ENCODE data around the gene PRKAB2. TPM values are rescaled to one million over a fixed set of nuclear protein-coding genes. Genes with fewer than 3 reads are reported as not detected.

Gene PRKAB2
- polyA plus RNA-seq (2013) = 19.9 TPM

DNA sequence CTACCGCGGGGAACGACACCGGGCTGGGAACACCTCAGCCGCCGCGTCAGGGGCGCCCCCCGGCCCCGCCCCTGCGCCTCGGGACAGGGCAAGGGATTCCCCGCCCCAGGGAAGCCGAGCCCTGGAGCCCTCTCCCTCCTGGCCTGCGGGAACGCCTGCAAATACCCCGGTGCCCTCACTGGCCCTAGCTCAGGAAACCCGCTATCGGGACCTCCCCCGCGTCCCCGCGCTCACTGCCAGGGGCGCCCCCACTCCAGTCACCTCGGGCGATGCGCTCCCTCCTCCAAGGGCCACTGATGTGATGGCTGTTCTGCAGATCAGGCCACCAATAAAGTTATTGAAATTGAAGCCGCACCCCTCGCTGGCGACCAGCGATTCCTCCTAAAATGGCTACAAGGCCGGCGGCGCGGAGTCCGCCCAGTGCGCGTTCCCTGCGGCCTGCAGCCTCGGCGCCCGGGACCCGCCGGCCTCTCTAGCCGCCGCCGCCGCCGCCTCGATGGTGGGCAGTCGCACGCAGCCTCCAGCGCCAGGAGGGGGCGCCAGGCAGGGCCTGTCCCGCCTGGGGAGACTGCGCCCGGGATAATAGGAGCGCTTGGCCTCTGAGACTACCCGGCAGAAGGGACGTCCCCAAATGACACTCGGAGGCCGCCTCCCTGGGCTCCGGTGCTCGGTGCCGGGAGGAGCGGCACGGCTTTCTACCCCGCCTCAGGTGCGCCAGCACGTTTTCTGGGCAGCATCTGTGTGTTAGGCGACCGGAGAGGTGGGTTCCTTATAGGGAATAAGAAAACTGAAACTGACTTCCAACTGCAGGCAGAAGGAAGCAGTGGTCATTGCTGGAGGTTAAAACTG, at the start of gene PRKAB2:
Gene PRKAB2 (minus strand): TSS at position 303 of the 849 bp plus-strand sequence. CDS start 326 bp downstream, outside the sequence.
- Histone ChIP-seq H3K4me1 (ENCODE audit: control extremely low read depth in 1 of 4, control insufficient read depth in 4 of 4, insufficient read depth in 4 of 4, low read length in 3 of 4) (peaks cover 7 to 34% (median 22%) of the 10 kb centered on the region in 4 experiments), H3K9me3 (ENCODE audit: control extremely low read depth in 1 of 5, control insufficient read depth in 4 of 5, insufficient read depth in 2 of 5, low read depth in 1 of 5, low read length in 4 of 5) (no peaks in the 10 kb centered on the region), H3K4me3 (ENCODE audit: control insufficient read depth in 1 of 7, extremely low read depth in 1 of 7, insufficient read depth in 4 of 7, low read depth in 2 of 7, low read length in 6 of 7) (peak within 1 kb of the TSS; percentile 95 to 99 (median 97)), H3K36me3 (ENCODE audit: control insufficient read depth in 4 of 4, insufficient read depth in 4 of 4, low read length in 3 of 4) (peaks cover 0 to 3% (median 3%) of the 10 kb centered on the region in 4 experiments), H3K27ac (ENCODE audit: insufficient read depth in 1 of 2, low read depth in 1 of 2, low read length in 2 of 2, poor library complexity in 1 of 2, severe bottlenecking in 2 of 2) (peak within 1 kb of the TSS; percentile 65 to 92), H3K27me3 (replicated peaks in 2 of 5; ENCODE audit: control insufficient read depth in 4 of 5, insufficient read depth in 5 of 5, low read length in 4 of 5) (no peaks in the 10 kb centered on the region)
- 0% methylated on average over 68 of the region's 72 CpGs for WGBS (ENCODE audit: insufficient coverage)
- ChIA-PET CTCF (interaction anchor here (0.7 to 3.1 kb wide), 15 partner anchors 9 to 101 kb away, joined by 3 to 11 read pairs (median 4); partner anchors contain the start of genes CHD1L and FMO5), POLR2A (interaction anchor here (0.5 to 1.3 kb wide), 3 partner anchors 51 to 88 kb away, joined by 3 to 4 read pairs (median 3); partner anchors contain the start of gene CHD1L)
- DNase-seq = peak; percentile 98 to 99 (median 99)

- Histone ChIP-seq H3K36me3 (ENCODE audit: control insufficient read depth in 4 of 4, insufficient read depth in 4 of 4, low read length in 3 of 4) (no peaks in the 10 kb centered on the region), H3K4me1 (ENCODE audit: control extremely low read depth in 1 of 4, control insufficient read depth in 4 of 4, insufficient read depth in 4 of 4, low read length in 3 of 4) (peaks cover 0 to 13% (median 9%) of the 10 kb centered on the region in 4 experiments), H3K27me3 (replicated peaks in 2 of 5; ENCODE audit: control insufficient read depth in 4 of 5, insufficient read depth in 5 of 5, low read length in 4 of 5) (no peaks in the 10 kb centered on the region), H3K4me3 (ENCODE audit: control insufficient read depth in 1 of 7, extremely low read depth in 1 of 7, insufficient read depth in 4 of 7, low read depth in 2 of 7, low read length in 6 of 7) (no peak overlapping the region), H3K9me3 (ENCODE audit: control extremely low read depth in 1 of 5, control insufficient read depth in 4 of 5, insufficient read depth in 2 of 5, low read depth in 1 of 5, low read length in 4 of 5) (no peaks in the 10 kb centered on the region), H3K27ac (ENCODE audit: insufficient read depth in 1 of 2, low read depth in 1 of 2, low read length in 2 of 2, poor library complexity in 1 of 2, severe bottlenecking in 2 of 2) (no peak overlapping the region)
- DNase-seq = no peak
- CTCF ChIA-PET = no interaction called here
- POLR2A ChIA-PET = no interaction called here
- 100% methylated on average over 2 of the region's 3 CpGs for WGBS (ENCODE audit: insufficient coverage)
Measured at GRCh38 chr1:147218606-147219005, 46.3 kb upstream of the PRKAB2 start.

- H3K9me3 ChIP-seq (ENCODE audit: control extremely low read depth in 1 of 5, control insufficient read depth in 4 of 5, insufficient read depth in 2 of 5, low read depth in 1 of 5, low read length in 4 of 5) = no peaks in the 10 kb centered on the region
- no peak for DNase-seq
- POLR2A ChIA-PET = no interaction called here
- no peaks in the 10 kb centered on the region for H3K27me3 ChIP-seq (replicated peaks in 2 of 5; ENCODE audit: control insufficient read depth in 4 of 5, insufficient read depth in 5 of 5, low read length in 4 of 5)
- CTCF ChIA-PET = interaction anchor here (1.0 kb wide), 2 partner anchors 21 to 30 kb away, joined by 3 to 4 read pairs; no protein-coding TSS in a partner anchor
- H3K4me1 ChIP-seq (ENCODE audit: control extremely low read depth in 1 of 4, control insufficient read depth in 4 of 4, insufficient read depth in 4 of 4, low read length in 3 of 4) = peaks cover 0 to 13% (median 8%) of the 10 kb centered on the region in 4 experiments
- no CpG with 5 or more reads among the region's 7 CpGs for WGBS (ENCODE audit: insufficient coverage)
- no peak overlapping the region for H3K27ac ChIP-seq (ENCODE audit: insufficient read depth in 1 of 2, low read depth in 1 of 2, low read length in 2 of 2, poor library complexity in 1 of 2, severe bottlenecking in 2 of 2)
- H3K36me3 ChIP-seq (ENCODE audit: control insufficient read depth in 4 of 4, insufficient read depth in 4 of 4, low read length in 3 of 4) = peaks cover 0 to under 1% (median under 1%) of the 10 kb centered on the region in 4 experiments
- no peak overlapping the region for H3K4me3 ChIP-seq (ENCODE audit: control insufficient read depth in 1 of 7, extremely low read depth in 1 of 7, insufficient read depth in 4 of 7, low read depth in 2 of 7, low read length in 6 of 7)
Measured at GRCh38 chr1:147217141-147217540, 44.9 kb upstream of the PRKAB2 start.

DNA sequence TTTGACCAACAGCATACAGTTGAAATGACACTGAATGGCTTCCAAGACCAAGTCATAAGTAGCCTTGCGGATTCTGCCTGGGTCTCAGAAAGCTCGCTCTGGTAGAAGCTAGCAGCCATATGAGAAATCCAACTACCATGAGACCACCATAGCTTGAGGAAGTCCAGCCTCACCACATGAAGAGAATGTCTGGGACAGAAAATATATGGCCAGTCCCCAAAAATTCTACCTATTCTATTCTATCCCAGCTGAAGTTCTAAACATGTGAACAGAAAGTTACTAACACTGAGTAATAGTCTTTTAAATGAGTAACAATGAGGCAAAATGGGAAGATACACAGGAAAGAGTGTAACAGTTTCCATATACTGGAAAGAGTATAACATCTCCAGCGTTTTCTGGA, 43.9 kb upstream of the PRKAB2 start:
- Histone ChIP-seq H3K4me3 (ENCODE audit: control insufficient read depth in 1 of 7, extremely low read depth in 1 of 7, insufficient read depth in 4 of 7, low read depth in 2 of 7, low read length in 6 of 7) (no peak overlapping the region), H3K9me3 (ENCODE audit: control extremely low read depth in 1 of 5, control insufficient read depth in 4 of 5, insufficient read depth in 2 of 5, low read depth in 1 of 5, low read length in 4 of 5) (no peaks in the 10 kb centered on the region), H3K36me3 (ENCODE audit: control insufficient read depth in 4 of 4, insufficient read depth in 4 of 4, low read length in 3 of 4) (peaks cover 0 to 6% (median 1%) of the 10 kb centered on the region in 4 experiments), H3K4me1 (ENCODE audit: control extremely low read depth in 1 of 4, control insufficient read depth in 4 of 4, insufficient read depth in 4 of 4, low read length in 3 of 4) (peaks cover 0 to 13% (median 8%) of the 10 kb centered on the region in 4 experiments), H3K27me3 (replicated peaks in 2 of 5; ENCODE audit: control insufficient read depth in 4 of 5, insufficient read depth in 5 of 5, low read length in 4 of 5) (no peaks in the 10 kb centered on the region), H3K27ac (ENCODE audit: insufficient read depth in 1 of 2, low read depth in 1 of 2, low read length in 2 of 2, poor library complexity in 1 of 2, severe bottlenecking in 2 of 2) (no peak overlapping the region)
- CTCF ChIA-PET = interaction anchor here (1.0 kb wide), 1 partner anchor 20 kb away, joined by 4 read pairs; no protein-coding TSS in a partner anchor
- WGBS (ENCODE audit: insufficient coverage) = 100% methylated on average over 2 of the region's 3 CpGs
- POLR2A ChIA-PET = no interaction called here
- no peak for DNase-seq

DNA sequence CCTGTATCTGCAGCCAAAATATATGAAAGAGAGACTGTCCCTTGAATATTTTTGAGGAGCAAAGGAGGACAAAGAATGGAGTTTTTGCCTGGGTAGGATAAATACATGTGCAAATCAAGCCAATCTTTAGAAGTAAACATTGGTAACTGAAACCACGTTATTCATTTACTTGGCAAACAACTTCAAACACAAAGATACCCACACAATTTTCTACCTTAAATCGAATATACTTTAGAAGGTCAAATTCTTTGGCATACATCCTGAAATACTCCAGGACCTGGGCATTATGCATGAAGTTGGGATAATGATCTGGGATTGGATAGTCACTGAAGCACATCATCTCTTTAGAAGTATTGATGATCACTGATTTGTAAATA, 43.3 kb upstream of the PRKAB2 start:
- WGBS (ENCODE audit: insufficient coverage) = no CpG with 5 or more reads among the region's 2 CpGs
- DNase-seq = no peak
- H3K4me1 ChIP-seq (ENCODE audit: control extremely low read depth in 1 of 4, control insufficient read depth in 4 of 4, insufficient read depth in 4 of 4, low read length in 3 of 4) = peaks cover 0 to 13% (median 8%) of the 10 kb centered on the region in 4 experiments
- ChIA-PET POLR2A (no interaction called here), CTCF (no interaction called here)
- H3K27ac ChIP-seq (ENCODE audit: insufficient read depth in 1 of 2, low read depth in 1 of 2, low read length in 2 of 2, poor library complexity in 1 of 2, severe bottlenecking in 2 of 2) = no peak overlapping the region
- no peaks in the 10 kb centered on the region for H3K27me3 ChIP-seq (replicated peaks in 2 of 5; ENCODE audit: control insufficient read depth in 4 of 5, insufficient read depth in 5 of 5, low read length in 4 of 5)
- H3K9me3 ChIP-seq (ENCODE audit: control extremely low read depth in 1 of 5, control insufficient read depth in 4 of 5, insufficient read depth in 2 of 5, low read depth in 1 of 5, low read length in 4 of 5) = no peaks in the 10 kb centered on the region
- H3K36me3 ChIP-seq (ENCODE audit: control insufficient read depth in 4 of 4, insufficient read depth in 4 of 4, low read length in 3 of 4) = peaks cover 0 to 6% (median 1%) of the 10 kb centered on the region in 4 experiments
- H3K4me3 ChIP-seq (ENCODE audit: control insufficient read depth in 1 of 7, extremely low read depth in 1 of 7, insufficient read depth in 4 of 7, low read depth in 2 of 7, low read length in 6 of 7) = no peak overlapping the region

DNA sequence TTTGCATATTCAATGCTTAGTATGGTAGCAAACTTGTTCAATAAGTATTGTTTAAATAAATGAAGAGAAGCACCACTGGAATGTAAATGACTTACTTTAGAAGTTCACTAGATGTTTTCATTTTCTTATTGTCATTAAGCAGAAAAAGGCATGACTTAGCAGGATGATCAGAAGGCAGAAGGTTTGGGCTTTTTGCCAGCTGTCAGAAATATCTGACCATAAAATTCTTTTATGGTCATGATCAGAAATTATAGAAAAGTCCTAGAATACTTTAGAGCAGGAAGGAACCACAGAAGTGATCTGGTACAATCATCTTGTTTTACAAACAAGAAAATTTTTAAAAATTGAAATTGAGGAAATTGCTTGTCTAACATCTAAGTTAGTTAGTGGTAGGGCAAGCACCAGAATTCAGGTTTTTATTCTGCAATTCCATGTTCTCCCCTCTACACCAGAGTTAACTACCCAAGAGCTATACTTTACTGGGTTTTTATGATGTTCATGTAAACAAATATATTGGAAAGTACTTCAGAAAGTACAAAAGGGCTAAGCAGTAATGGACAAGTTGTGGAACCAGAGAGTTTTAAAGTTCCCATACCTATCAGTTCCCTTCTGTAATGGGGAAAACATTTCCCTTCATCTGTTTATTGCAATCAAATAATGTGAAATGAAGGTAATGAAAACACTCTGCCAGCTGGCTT, 42.7 kb upstream of the PRKAB2 start:
- POLR2A ChIA-PET = no interaction called here
- H3K27ac ChIP-seq (ENCODE audit: insufficient read depth in 1 of 2, low read depth in 1 of 2, low read length in 2 of 2, poor library complexity in 1 of 2, severe bottlenecking in 2 of 2) = no peak overlapping the region
- peaks cover 0 to 13% (median 8%) of the 10 kb centered on the region in 4 experiments for H3K4me1 ChIP-seq (ENCODE audit: control extremely low read depth in 1 of 4, control insufficient read depth in 4 of 4, insufficient read depth in 4 of 4, low read length in 3 of 4)
- no peak overlapping the region for H3K4me3 ChIP-seq (ENCODE audit: control insufficient read depth in 1 of 7, extremely low read depth in 1 of 7, insufficient read depth in 4 of 7, low read depth in 2 of 7, low read length in 6 of 7)
- no peaks in the 10 kb centered on the region for H3K9me3 ChIP-seq (ENCODE audit: control extremely low read depth in 1 of 5, control insufficient read depth in 4 of 5, insufficient read depth in 2 of 5, low read depth in 1 of 5, low read length in 4 of 5)
- H3K27me3 ChIP-seq (replicated peaks in 2 of 5; ENCODE audit: control insufficient read depth in 4 of 5, insufficient read depth in 5 of 5, low read length in 4 of 5) = no peaks in the 10 kb centered on the region
- H3K36me3 ChIP-seq (ENCODE audit: control insufficient read depth in 4 of 4, insufficient read depth in 4 of 4, low read length in 3 of 4) = peaks cover 0 to 6% (median 1%) of the 10 kb centered on the region in 4 experiments
- CTCF ChIA-PET = no interaction called here
- peak; percentile 12 to 57 (median 46) for DNase-seq
